IMR-90 (cell line): Measurements from ENCODE around the gene SERPINB1. TPM values are rescaled to one million over a fixed set of nuclear protein-coding genes. Genes with fewer than 3 reads are reported as not detected.
A peak's percentile ranks its signal among the peaks of the same experiment; 100 is the strongest.

Source experiments
- ATAC-seq: fragments of 200-7000 bp; cut with Tn5 transposase; 2 replicates; pipeline ENCODE4 v1.9.1; 2020; ENCODE audit warnings: low read depth, mild to moderate bottlenecking, moderate library complexity
- BruUV-seq: library from RNA; stranded (reverse); fragments of 400-500 nt; replicated peaks from 2 replicates; lab custom pipeline; 2021; lab: Mats Ljungman, UMichigan
- CTCF ChIA-PET: fragments of 300-600 bp; formaldehyde crosslinking; extraction: SDS; loops from one replicate; lab custom pipeline; 2021; ENCODE audit warnings: antibody characterized with exemption; lab: Yijun Ruan, JAX
- POLR2A ChIA-PET: fragments of 300-600 bp; sonication (Branson Sonifier 250); formaldehyde crosslinking; loops from one replicate; lab custom pipeline; 2022; ENCODE audit warnings: antibody characterized with exemption; ENCODE audit not compliant: unreplicated experiment; lab: Charles Lee
- DNase-seq: peaks from one replicate; pipeline ENCODE4 v3.0.0; 2013
- H2AFZ ChIP-seq: replicated peaks from 2 replicates; pipeline ENCODE3; 2013; ENCODE audit warnings: low read length, mild to moderate bottlenecking; ENCODE audit not compliant: poor library complexity
- H2AK5ac ChIP-seq: 2 replicates; pipeline ENCODE4 v1.6.1; 2013; ENCODE audit warnings: low read depth, low read length, inconsistent platforms
- H2AK9ac ChIP-seq: replicated peaks from 2 replicates; pipeline ENCODE3; 2013; ENCODE audit warnings: mild to moderate bottlenecking, low read depth, low read length, moderate library complexity; ENCODE audit not compliant: poor library complexity
- H2BK120ac ChIP-seq: 2 replicates; pipeline ENCODE4 v1.6.1; 2013; ENCODE audit warnings: low read depth, low read length, inconsistent platforms
- H2BK15ac ChIP-seq: 3 replicates; pipeline ENCODE4 v1.6.1; 2013; ENCODE audit warnings: low read depth, low read length, inconsistent platforms
- H2BK20ac ChIP-seq: 2 replicates; pipeline ENCODE4 v1.6.1; 2013; ENCODE audit warnings: low read depth, mild to moderate bottlenecking, inconsistent platforms, low read length, moderate library complexity
- H2BK5ac ChIP-seq: 2 replicates; pipeline ENCODE4 v1.6.1; 2013; ENCODE audit warnings: mild to moderate bottlenecking, low read depth, low read length, inconsistent platforms; ENCODE audit not compliant: poor library complexity, severe bottlenecking
- H3K14ac ChIP-seq: replicated peaks from 2 replicates; pipeline ENCODE4 v1.6.1; 2013; ENCODE audit warnings: low read depth, low read length, inconsistent platforms
- H3K18ac ChIP-seq: 2 replicates; pipeline ENCODE4 v1.6.1; 2013; ENCODE audit warnings: low read depth, low read length, control low read depth
- H3K23ac ChIP-seq: 2 replicates; pipeline ENCODE4 v1.6.1; 2013; ENCODE audit warnings: low read depth, low read length, inconsistent platforms
- H3K27ac ChIP-seq: 2 replicates; pipeline ENCODE4 v1.5.1; 2013; ENCODE audit warnings: mild to moderate bottlenecking, control low read depth, low read length; ENCODE audit not compliant: insufficient read depth
- H3K27me3 ChIP-seq: 2 replicates; pipeline ENCODE4 v1.6.1; 2013; ENCODE audit warnings: low read length; ENCODE audit not compliant: control insufficient read depth, insufficient read depth
- H3K36me3 ChIP-seq: 2 replicates; pipeline ENCODE4 v1.6.1; 2013; ENCODE audit warnings: low read length, mixed read lengths; ENCODE audit not compliant: control insufficient read depth, insufficient read depth
- H3K4ac ChIP-seq: 2 replicates; pipeline ENCODE4 v1.6.1; 2013; ENCODE audit warnings: low read depth, low read length, inconsistent platforms
- H3K4me1 ChIP-seq: 2 replicates; pipeline ENCODE4 v1.6.1; 2013; ENCODE audit warnings: low read length, mixed read lengths; ENCODE audit not compliant: control insufficient read depth, insufficient read depth
- H3K4me2 ChIP-seq: 2 replicates; pipeline ENCODE4 v1.6.1; 2013; ENCODE audit warnings: low read depth, mild to moderate bottlenecking, control low read depth, low read length, moderate library complexity
- H3K4me3 ChIP-seq: 2 replicates; pipeline ENCODE4 v1.5.1; 2013; ENCODE audit warnings: low read depth, mild to moderate bottlenecking, control low read depth, low read length, moderate library complexity; ENCODE audit not compliant: insufficient read depth
- H3K56ac ChIP-seq: 2 replicates; pipeline ENCODE4 v1.6.1; 2013; ENCODE audit warnings: low read length, inconsistent platforms; ENCODE audit not compliant: insufficient read depth; ENCODE audit errors: extremely low read depth
- H3K79me1 ChIP-seq, 2 experiments: 2 replicates each; pipeline ENCODE4 v1.6.1; 2013; ENCODE audit warnings: low read length in 2 of 2, inconsistent platforms in 1 of 2, low read depth in 1 of 2
- H3K9ac ChIP-seq: 2 replicates; pipeline ENCODE4 v1.6.1; 2013; ENCODE audit warnings: low read depth, low read length, control low read depth
- H3K9me1 ChIP-seq: 2 replicates; pipeline ENCODE4 v1.6.1; 2013; ENCODE audit warnings: low read length, inconsistent platforms; ENCODE audit not compliant: insufficient read depth
- H3K9me3 ChIP-seq: 2 replicates; pipeline ENCODE4 v1.6.1; 2013; ENCODE audit warnings: low read length; ENCODE audit not compliant: control insufficient read depth, insufficient read depth
- H4K20me1 ChIP-seq: 2 replicates; pipeline ENCODE4 v1.6.1; 2013; ENCODE audit warnings: low read length, inconsistent platforms; ENCODE audit not compliant: insufficient read depth
- H4K5ac ChIP-seq: 2 replicates; pipeline ENCODE4 v1.6.1; 2013; ENCODE audit warnings: mild to moderate bottlenecking, low read depth, low read length, control low read depth
- H4K8ac ChIP-seq, 2 experiments: 2 replicates each; pipeline ENCODE4 v1.6.1; 2013; ENCODE audit warnings: low read depth in 2 of 2, low read length in 2 of 2, control low read depth in 1 of 2, inconsistent platforms in 1 of 2
- H4K91ac ChIP-seq: 2 replicates; pipeline ENCODE4 v1.6.1; 2013; ENCODE audit warnings: low read depth, low read length, inconsistent platforms; ENCODE audit not compliant: insufficient read depth
- CEBPB ChIP-seq: IDR thresholded peaks from 2 replicates; pipeline ENCODE4 v1.6.1; 2012; ENCODE audit warnings: low read depth, low read length, improper control_type of control experiment
- CHD1 ChIP-seq: IDR thresholded peaks from 2 replicates; pipeline ENCODE4 v1.6.1; 2012; ENCODE audit warnings: low read depth, low read length, improper control_type of control experiment
- FOS ChIP-seq: fragments of 150-350 bp; IDR thresholded peaks from 2 replicates; pipeline ENCODE4 v1.6.1; 2016; ENCODE audit warnings: low read depth, low read length
- MAZ ChIP-seq: IDR thresholded peaks from 2 replicates; pipeline ENCODE4 v1.6.1; 2012; ENCODE audit warnings: low read depth, mild to moderate bottlenecking, low read length, improper control_type of control experiment, moderate library complexity, borderline replicate concordance
- RCOR1 ChIP-seq: IDR thresholded peaks from 2 replicates; pipeline ENCODE4 v1.6.1; 2012; ENCODE audit warnings: mild to moderate bottlenecking, low read length, improper control_type of control experiment; ENCODE audit not compliant: insufficient replicate concordance
- WGBS, 2 experiments: methylation state at CpG; one replicate each; pipeline versions ENCODE4 v1.1.5 to v1.1.7; 2013; ENCODE audit warnings: missing lambda C conversion rate in 2 of 2; ENCODE audit not compliant: insufficient read length in 1 of 2; ENCODE audit errors: extremely low coverage in 2 of 2; 5-methylcytosine and 5-hydroxymethylcytosine counted together
- dilution Hi-C: fragments of 300-500 bp; cut with HindIII; formaldehyde crosslinking; loops from one replicate; pipeline ENCODE4 v1.14.3; 2018; ENCODE audit warnings: low sequenced_read_pairs; ENCODE audit not compliant: unreplicated experiment
- in situ Hi-C: fragments of 300-500 bp; cut with MboI; formaldehyde crosslinking; loops from 3 replicates; pipeline ENCODE4 v1.14.3; 2019; ENCODE audit warnings: low sequenced_read_pairs, inconsistent platforms, mixed read lengths
- intact Hi-C: fragments of 100-400 bp; cut with micrococcal nuclease; formaldehyde crosslinking; loops from 2 replicates; pipeline ENCODE4 v1.10.0; 2022
- polyA plus RNA-seq, 3 experiments: library from polyadenylated mRNA; depleted of rRNA; stranded (reverse); fragments of >200 nt; gene quantifications; 2 replicates each; pipeline ENCODE4 v1.2.3, GENCODE V29; 2012; ENCODE audit warnings: low replicate concordance in 1 of 3
- total RNA-seq: library from RNA; depleted of rRNA; stranded (reverse); fragments of >200 nt; gene quantifications from 2 replicates; pipeline ENCODE4 v1.2.3, GENCODE V29; 2012
- TF ChIP-seq, protein P1 (sequence below): conservative IDR thresholded peaks from 2 replicates; pipeline ENCODE4 v1.5.1; 2012; ENCODE audit warnings: mild to moderate bottlenecking, low read depth, low read length, improper control_type of control experiment

SERPINB1 gene
- total and polyA plus RNA-seq, 2 of the 4 experiments (the other 2 are of a cell fraction) = 6.1 to 9.1 TPM

DNA sequence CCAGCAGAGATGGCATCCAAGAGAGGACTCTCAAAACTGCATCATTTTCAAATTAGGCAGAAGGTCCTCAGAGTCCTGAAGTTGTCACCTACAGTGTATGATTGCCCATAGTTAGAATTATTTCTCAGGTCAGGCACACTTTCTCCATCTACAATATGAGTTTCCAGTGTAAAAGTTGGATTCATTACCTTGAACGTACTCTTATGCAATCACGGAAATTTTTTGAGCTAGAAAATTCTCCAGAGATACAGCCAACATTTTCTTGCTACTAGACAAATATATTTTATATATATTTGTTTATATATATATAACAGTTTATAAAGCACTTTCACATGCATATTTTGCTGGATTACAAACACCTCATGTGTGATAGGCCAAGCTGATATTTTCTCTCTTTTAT lies 29.4 kb upstream of the SERPINB1 start:
- WGBS, 2 experiments = no CpG with 5 or more reads among the region's 2 CpGs

More for the DNA sequence above, 29.4 kb upstream of the SERPINB1 start:
- H3K79me1 ChIP-seq = no peaks in the 10 kb centered on the region
- no peak overlapping the region for H3K4me3 ChIP-seq
- H2AK5ac ChIP-seq = no peak overlapping the region
- no peak overlapping the region for H3K18ac ChIP-seq
- DNase-seq = no peak
- H4K5ac ChIP-seq = no peak overlapping the region
- TF ChIP-seq RCOR1 (no peak), MAZ (no peak), CEBPB (peak; percentile 33; the same call in 1 of the 2 replicates), CHD1 (no peak), FOS (no peak)
- TF ChIP-seq, protein P1, sequence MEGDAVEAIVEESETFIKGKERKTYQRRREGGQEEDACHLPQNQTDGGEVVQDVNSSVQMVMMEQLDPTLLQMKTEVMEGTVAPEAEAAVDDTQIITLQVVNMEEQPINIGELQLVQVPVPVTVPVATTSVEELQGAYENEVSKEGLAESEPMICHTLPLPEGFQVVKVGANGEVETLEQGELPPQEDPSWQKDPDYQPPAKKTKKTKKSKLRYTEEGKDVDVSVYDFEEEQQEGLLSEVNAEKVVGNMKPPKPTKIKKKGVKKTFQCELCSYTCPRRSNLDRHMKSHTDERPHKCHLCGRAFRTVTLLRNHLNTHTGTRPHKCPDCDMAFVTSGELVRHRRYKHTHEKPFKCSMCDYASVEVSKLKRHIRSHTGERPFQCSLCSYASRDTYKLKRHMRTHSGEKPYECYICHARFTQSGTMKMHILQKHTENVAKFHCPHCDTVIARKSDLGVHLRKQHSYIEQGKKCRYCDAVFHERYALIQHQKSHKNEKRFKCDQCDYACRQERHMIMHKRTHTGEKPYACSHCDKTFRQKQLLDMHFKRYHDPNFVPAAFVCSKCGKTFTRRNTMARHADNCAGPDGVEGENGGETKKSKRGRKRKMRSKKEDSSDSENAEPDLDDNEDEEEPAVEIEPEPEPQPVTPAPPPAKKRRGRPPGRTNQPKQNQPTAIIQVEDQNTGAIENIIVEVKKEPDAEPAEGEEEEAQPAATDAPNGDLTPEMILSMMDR = no peak
- H3K27ac ChIP-seq = no peak overlapping the region
- H3K9ac ChIP-seq = no peak overlapping the region
- ChIA-PET CTCF (no interaction called here), POLR2A (no interaction called here)
- H2AFZ ChIP-seq = no peak overlapping the region
- no peak overlapping the region for H2AK9ac ChIP-seq
- no peaks in the 10 kb centered on the region for H4K20me1 ChIP-seq
- intact Hi-C loops = no loop called here
- no peak overlapping the region for H3K56ac ChIP-seq
- H2BK120ac ChIP-seq = no peak overlapping the region
- no peak overlapping the region for H3K14ac ChIP-seq
- H2BK20ac ChIP-seq = no peak overlapping the region
- no peaks in the 10 kb centered on the region for H3K9me3 ChIP-seq
- H2BK5ac ChIP-seq = no peak overlapping the region
- in situ Hi-C loops = no loop called here
- dilution Hi-C loops = no loop called here
- H3K4me2 ChIP-seq = no peak overlapping the region
- no peak overlapping the region for H2BK15ac ChIP-seq
- no TSS peak for BruUV-seq
- H4K8ac ChIP-seq = no peak overlapping the region
- no peaks in the 10 kb centered on the region for H3K36me3 ChIP-seq
- H3K23ac ChIP-seq = no peak overlapping the region
- no peaks in the 10 kb centered on the region for H3K27me3 ChIP-seq
- H3K4ac ChIP-seq = no peak overlapping the region
- no peak overlapping the region for H4K91ac ChIP-seq
- H3K9me1 ChIP-seq = no peaks in the 10 kb centered on the region
- H3K4me1 ChIP-seq = peaks cover 5% of the 10 kb centered on the region
- no peak for ATAC-seq
